ENCODE data around the gene KRTAP8-1.

The KRTAP8-1 gene
- total RNA-seq, result 0 to 0.04 reads per million in 2 donors

DNA sequence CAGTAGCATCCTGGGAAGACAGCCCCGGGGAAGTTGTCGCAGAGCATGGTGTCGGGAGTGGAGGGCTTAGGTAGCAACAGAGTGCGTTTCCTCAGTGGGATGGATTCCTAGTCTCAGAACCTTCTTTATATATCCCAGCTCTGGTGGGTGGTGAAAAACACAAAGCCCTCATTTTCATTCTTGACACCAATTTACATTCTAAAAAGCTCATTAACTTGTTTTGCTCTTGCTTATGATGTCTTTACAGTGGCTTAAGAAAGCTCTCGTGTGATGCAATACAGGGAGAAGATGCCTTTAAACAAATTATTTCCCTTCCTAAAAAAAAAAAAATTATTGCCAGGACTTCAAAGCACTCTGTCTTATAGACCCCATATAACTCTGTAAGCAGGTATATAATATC, at the start of gene KRTAP8-1:
TSS of gene KRTAP8-1 (minus strand) at position 101 of the 400 bp plus-strand sequence. CDS start at position 47, 54 bp downstream.
- no peak for DNase-seq

DNA sequence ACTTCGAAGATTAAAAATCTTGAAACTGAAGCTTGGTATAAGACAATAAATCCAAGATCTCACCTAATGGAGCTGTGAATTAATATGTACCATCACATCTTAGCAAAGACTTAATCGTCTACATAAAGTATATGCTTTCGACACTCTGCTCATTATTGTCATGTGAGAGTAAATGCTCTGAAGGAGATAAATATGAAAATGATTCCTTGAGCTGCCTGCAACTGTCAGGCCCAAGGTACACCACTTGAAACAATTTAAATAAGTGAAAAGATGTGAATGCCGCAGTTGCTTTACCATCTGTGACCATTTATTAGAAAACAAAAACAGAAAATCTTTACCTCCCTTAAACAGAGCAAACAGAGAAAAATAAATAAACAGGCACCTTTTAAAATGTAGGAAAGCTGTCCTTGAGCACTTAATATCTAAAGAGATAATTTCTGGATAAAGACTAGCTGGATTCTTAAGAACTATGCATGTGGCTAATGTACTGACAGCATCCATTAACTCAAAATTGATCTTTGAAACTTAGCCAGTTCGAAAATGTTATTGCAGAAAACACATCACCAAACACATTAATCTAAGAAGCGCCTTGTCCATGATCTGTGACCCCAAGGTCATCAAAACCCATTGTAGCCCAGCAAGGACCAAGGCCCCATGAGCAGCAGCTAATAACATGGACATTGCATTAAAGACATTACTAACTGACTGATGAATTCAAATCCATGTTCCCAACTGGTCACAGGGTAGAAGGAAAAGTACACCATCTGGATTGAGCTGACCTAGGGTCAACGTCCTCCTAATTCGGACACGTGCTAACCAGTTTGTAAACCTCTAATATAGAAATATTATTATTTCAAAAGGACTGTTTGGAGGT, 34.8 kb upstream of the KRTAP8-1 start:
- DNase-seq, result no peak

GRCh38 chr21:30842990-30843389, 29.9 kb upstream of the KRTAP8-1 start:
- DNase-seq, result no peak

- DNase-seq, result no peak
Measured at GRCh38 chr21:30839304-30839703, 26.2 kb upstream of the KRTAP8-1 start.

- no peak for DNase-seq
Measured at GRCh38 chr21:30838536-30838935, 25.5 kb upstream of the KRTAP8-1 start.

DNA sequence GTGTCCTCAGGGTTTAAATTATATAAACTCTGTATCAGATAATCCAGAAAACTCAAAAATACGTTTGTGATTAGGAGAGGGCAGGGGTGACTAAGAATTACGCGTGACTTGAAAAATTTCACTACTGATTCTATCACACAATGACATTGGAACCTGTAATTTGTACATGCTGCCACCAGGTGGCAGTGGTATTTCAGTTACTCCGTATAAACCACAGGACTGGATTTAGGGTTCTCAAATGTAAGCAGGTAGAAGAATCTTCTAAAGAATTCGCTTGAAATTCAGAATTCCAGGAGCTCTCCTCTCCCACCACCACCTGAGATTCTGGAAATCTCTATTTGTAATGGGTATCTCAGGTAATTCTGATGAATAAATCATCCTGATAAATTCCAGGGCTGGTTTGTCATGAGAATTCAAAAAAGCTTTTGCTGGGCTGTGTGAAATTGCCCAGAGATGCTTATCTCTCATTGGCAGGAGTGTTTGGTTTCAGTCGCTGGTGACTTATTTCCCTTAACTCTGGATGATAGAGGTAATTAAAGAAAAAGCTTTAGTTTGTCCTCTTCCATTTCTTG, 18.2 kb upstream of the KRTAP8-1 start:
- no peak for DNase-seq

DNA sequence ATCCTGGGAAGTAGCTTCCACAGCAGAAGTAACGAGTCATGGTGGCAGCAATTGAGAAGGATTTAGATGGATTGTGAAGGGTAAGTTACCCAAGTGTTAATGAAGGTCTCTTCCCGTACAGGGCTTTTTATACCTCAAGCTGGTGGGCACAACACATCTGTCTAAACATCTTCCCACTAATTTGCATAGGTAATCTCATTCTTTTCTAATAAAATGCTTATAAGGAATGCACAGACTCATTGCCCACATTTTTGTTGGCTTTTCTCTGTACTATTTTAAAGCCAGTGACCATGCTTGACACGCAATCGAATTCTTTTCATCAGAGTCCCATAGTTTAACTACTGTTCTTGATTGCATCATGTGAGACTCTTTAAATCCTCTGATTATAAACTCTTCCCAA, 16.6 kb upstream of the KRTAP8-1 start, which contains the start of gene KRTAP7-1:
TSS of gene KRTAP7-1 (minus strand) at position 101 of the 400 bp plus-strand sequence. CDS start at position 40, 61 bp downstream.
- no peak for DNase-seq

DNA sequence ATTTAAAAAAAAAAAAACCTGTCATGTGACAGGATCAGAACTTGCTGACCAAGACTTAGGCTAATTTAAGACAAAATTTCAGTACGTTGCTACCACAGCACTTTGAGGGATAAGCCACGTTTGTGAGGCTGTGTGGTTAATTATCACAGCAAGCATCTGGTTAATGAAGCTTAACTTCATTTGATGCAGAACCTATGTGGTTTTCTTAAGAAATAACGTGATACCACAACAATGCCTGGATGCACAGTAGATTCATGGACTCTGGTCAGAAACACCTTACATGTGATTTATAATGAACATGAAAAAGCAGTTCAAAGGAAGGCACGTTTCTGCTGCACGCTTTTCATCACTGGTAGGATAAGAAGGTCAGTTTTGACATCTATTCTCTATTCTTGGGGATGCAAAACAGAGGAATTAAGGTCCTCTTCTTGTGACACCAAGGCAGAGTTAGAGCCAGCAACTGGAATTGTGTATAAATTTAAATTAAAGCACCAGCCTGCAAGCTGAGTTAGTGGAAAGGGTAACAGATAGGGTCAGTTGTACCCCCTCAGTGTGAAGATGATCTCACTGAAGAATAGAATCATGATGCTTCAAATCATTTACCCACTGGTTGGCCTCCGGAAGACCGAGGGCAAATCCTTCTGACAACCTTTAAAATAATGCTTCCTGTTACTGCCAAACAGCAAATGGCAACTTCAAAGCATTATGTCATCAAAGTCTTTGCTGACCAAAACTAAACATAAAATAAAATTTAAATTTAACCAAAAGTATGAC, 6.0 kb upstream of the KRTAP8-1 start:
- no peak for DNase-seq

GRCh38 chr21:30800605-30801004, 12.5 kb downstream of the KRTAP8-1 start:
- no peak for DNase-seq

DNA sequence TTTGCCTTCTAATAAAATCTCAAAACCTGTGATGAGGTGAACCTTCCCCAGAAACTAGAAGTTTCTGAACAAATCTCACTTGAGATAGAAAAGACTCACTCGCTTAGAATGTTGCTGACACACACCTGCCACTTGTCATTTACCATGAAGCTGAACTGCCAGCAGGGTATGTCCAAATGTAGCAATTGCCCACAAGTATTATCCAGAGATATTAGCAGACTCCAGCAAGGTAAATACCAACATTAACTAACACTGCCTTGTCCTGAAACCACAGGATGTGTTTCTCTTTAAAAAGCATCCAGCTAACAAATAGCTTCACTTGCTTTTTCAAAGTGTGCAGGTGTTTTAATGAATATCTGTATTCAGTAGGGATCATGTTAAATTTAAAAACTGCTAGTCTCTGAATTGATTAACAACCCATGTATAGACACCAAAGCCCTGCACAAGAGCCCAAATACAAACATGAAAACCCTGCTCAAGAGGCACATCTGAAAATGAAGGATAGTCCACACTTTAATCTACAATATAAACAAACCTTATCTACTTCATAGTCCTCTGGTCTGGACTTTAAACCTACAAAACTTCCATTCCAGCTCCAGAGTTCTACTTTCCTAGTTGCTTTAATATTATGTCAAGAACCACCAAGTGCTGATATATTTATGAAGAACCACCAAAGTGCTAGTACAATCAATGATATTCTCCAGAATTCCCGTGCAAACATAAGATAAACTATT, 19.3 kb downstream of the KRTAP8-1 start:
- DNase-seq, result no peak

DNA sequence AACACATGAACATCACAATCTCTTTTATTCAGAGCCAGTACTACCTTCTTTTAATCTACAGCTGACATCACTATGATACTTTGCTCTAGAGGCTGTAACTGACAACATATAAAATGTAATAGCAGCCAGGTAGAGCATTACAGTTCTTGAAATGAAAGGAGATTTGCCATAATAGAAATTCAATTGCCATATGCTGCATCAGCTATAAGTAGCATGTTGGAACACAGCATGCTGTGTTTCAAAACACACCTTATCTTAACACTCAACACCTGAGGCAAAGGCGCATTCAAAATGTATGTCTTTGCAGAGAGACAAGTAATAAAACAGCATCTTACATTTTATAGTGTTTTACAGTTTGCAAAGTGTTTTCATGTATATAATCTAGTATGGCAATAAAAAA, 33.8 kb downstream of the KRTAP8-1 start:
- DNase-seq, result no peak

DNA sequence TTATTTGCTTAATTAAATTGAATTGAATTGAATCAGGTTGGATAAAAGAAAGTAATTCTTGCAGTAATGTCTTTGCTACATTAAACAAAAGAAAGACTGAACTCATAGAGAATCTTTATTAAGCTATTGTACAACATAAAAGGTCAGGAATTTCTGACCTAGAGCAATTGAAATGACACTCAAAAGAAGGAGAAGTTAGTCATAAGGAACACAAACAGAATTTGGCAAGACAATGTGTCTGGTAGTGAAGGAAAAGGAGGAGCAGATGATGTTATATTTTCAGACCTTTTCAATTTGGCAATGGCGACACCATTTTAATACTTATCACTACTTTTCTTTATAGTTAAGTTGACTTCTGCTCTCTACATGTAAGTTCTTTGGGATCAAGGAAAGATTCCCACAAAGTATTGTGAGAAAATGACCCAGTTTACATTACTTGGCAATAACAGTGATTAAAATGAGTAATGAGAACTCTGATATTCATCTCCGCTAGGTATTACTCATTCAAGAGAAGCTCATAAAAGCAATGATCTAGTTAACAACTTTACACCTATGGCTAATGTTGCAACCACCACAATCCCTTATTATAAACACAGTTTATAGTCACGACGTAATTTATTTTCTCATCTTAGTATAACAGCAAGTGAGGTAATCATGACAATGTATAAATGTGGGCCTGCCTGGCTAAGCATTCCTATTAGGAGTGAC, 43.2 kb downstream of the KRTAP8-1 start:
- DNase-seq, result no peak

Measured in activated gamma-delta T cell (primary cell).